K562 (cell line): ENCODE measurements around the gene KCTD6. TPM values are rescaled to one million over a fixed set of nuclear protein-coding genes. Genes with fewer than 3 reads are reported as not detected.
A peak's percentile ranks its signal among the peaks of the same experiment; 100 is the strongest.

ENCODE experiments used
- ATAC-seq: fragments of 200-7000 bp; cut with Tn5 transposase; 3 replicates; pipeline ENCODE4 v1.9.1; 2020; ENCODE audit warnings: moderate library complexity
- BruUV-seq: library from RNA; stranded (reverse); fragments of 400-500 nt; replicated peaks from 2 replicates; lab custom pipeline; 2021; lab: Mats Ljungman, UMichigan
- CTCF ChIA-PET: fragments of 300-600 bp; formaldehyde crosslinking; extraction: SDS; loops from one replicate; lab custom pipeline; 2021; ENCODE audit warnings: low intra/inter-chr PET ratio; lab: Yijun Ruan, JAX
- POLR2A ChIA-PET: fragments of 300-600, 350-650 bp; sonication (Branson Sonifier 250); formaldehyde crosslinking; extraction: SDS; loops from one replicate; lab custom pipeline; 2021; ENCODE audit warnings: antibody characterized with exemption, inconsistent platforms; lab: Yijun Ruan, JAX
- DNase-seq, 4 experiments: peaks; one replicate each; pipeline versions ENCODE4 v3.0.0 to v3.0.0-alpha.2; 2011 to 2018; ENCODE audit warnings: low spot score in 3 of 4, mixed read lengths in 3 of 4; ENCODE audit errors: extremely low read depth in 1 of 4
- FAIRE-seq: peaks from 2 replicates; lab custom pipeline; 2011; peaks lifted over from hg19 to GRCh38; lab: Jason Lieb, UNC
- H2AFZ ChIP-seq: 2 replicates; pipeline ENCODE4 v1.6.0; 2011; ENCODE audit warnings: low read depth, low read length, control low read depth, inconsistent platforms
- H3K27ac ChIP-seq: fragments of 200-600 bp; 3 replicates; pipeline ENCODE4 v1.8.0; 2011; ENCODE audit warnings: low read depth, mild to moderate bottlenecking, control low read depth, inconsistent platforms, low read length, moderate library complexity, mixed read lengths; ENCODE audit errors: extremely low read depth
- H3K27me3 ChIP-seq, 2 experiments: fragments of 300-600 bp in 1 of 2; 2 replicates in 1 of 2; 3 replicates in 1 of 2; pipeline versions ENCODE4 v1.6.0 to v1.8.0; 2011; ENCODE audit warnings: inconsistent platforms in 2 of 2, low read length in 2 of 2, mild to moderate bottlenecking in 1 of 2, mixed read lengths in 1 of 2, moderate library complexity in 1 of 2; ENCODE audit not compliant: control insufficient read depth in 2 of 2, insufficient read depth in 2 of 2
- H3K36me3 ChIP-seq: fragments of 300-600 bp; 3 replicates; pipeline ENCODE4 v1.8.0; 2011; ENCODE audit warnings: mild to moderate bottlenecking, low read length, inconsistent platforms; ENCODE audit not compliant: control insufficient read depth, insufficient read depth
- H3K4me1 ChIP-seq, 2 experiments: fragments of 200-600 bp in 1 of 2; replicated peaks in 1 of 2; 2 replicates in 1 of 2; 3 replicates in 1 of 2; pipeline versions ENCODE4 v1.5.1 to v1.8.0; 2011; ENCODE audit warnings: inconsistent platforms in 2 of 2, low read length in 2 of 2, mild to moderate bottlenecking in 1 of 2, mixed read lengths in 1 of 2, moderate library complexity in 1 of 2; ENCODE audit not compliant: control insufficient read depth in 2 of 2, insufficient read depth in 2 of 2
- H3K4me2 ChIP-seq: 2 replicates; pipeline ENCODE4 v1.6.1; 2011; ENCODE audit warnings: low read length, control low read depth, inconsistent platforms, mixed read lengths; ENCODE audit not compliant: insufficient read depth
- H3K4me3 ChIP-seq: fragments of 200-600 bp; sonication (generic), shearing (Covaris generic); 2 replicates; pipeline ENCODE4 v1.5.1; 2016; ENCODE audit warnings: control low read depth, inconsistent platforms
- H3K79me2 ChIP-seq: fragments of 200-600 bp; 3 replicates; pipeline ENCODE4 v1.8.0; 2011; ENCODE audit warnings: low read length, inconsistent platforms; ENCODE audit not compliant: control insufficient read depth, insufficient read depth
- H3K9ac ChIP-seq, 2 experiments: 2 replicates each; pipeline versions ENCODE4 v1.6.0 to v1.6.1; 2011; ENCODE audit warnings: low read depth in 2 of 2, low read length in 2 of 2, control low read depth in 1 of 2, inconsistent platforms in 1 of 2, mild to moderate bottlenecking in 1 of 2, mixed read lengths in 1 of 2; ENCODE audit not compliant: insufficient read depth in 1 of 2
- H3K9me1 ChIP-seq: one replicate; pipeline ENCODE4 v1.6.0; 2011; ENCODE audit warnings: inconsistent platforms, mild to moderate bottlenecking, low read length, moderate library complexity; ENCODE audit not compliant: control insufficient read depth, insufficient read depth
- H3K9me3 ChIP-seq: replicated peaks from 2 replicates; pipeline ENCODE4 v1.5.1; 2011; ENCODE audit warnings: low read depth, low read length, inconsistent platforms; ENCODE audit not compliant: control insufficient read depth, insufficient read depth
- H4K20me1 ChIP-seq: replicated peaks from 2 replicates; pipeline ENCODE4 v1.6.1; 2011; ENCODE audit warnings: low read length, inconsistent platforms, mixed read lengths; ENCODE audit not compliant: control insufficient read depth, insufficient read depth
- CREB1 ChIP-seq, 2 experiments: sonication (generic) in 1 of 2; formaldehyde crosslinking in 1 of 2; IDR thresholded peaks; 2 replicates each; pipeline versions ENCODE4 v1.6.1 to v1.8.0; 2012 to 2022; ENCODE audit warnings: inconsistent platforms in 1 of 2, mild to moderate bottlenecking in 1 of 2, missing genetic modification reagents in 1 of 2, moderate library complexity in 1 of 2
- GTF2B ChIP-seq: IDR thresholded peaks from 2 replicates; pipeline ENCODE4 v1.6.1; 2011; ENCODE audit not compliant: insufficient read length; ENCODE audit errors: extremely low read depth
- MEIS2 ChIP-seq: fragments of 450-650 bp; IDR thresholded peaks from 2 replicates; pipeline ENCODE4 v1.6.1; 2014; ENCODE audit warnings: mild to moderate bottlenecking; ENCODE audit not compliant: partially characterized antibody
- PBX2 ChIP-seq, 2 experiments: IDR thresholded peaks in 1 of 2; conservative IDR thresholded peaks in 1 of 2; 2 replicates each; pipeline ENCODE4 v1.6.1; 2016; ENCODE audit warnings: low read depth in 2 of 2, mild to moderate bottlenecking in 1 of 2, missing compliant biosample characterization in 1 of 2, missing genetic modification characterization in 1 of 2, moderate library complexity in 1 of 2
- PKNOX1 ChIP-seq: fragments of 450-650 bp; IDR thresholded peaks from 2 replicates; pipeline ENCODE4 v1.6.1; 2016
- WGBS: fragments of 100-300 bp; shearing (Covaris generic); methylation state at CpG from one replicate; pipeline ENCODE4 v1.1.6; 2016; ENCODE audit warnings: low coverage, mixed read lengths; ENCODE audit not compliant: insufficient coverage; ENCODE audit errors: missing lambda C conversion rate; 5-methylcytosine and 5-hydroxymethylcytosine counted together
- in situ Hi-C: fragments of 300-500 bp; cut with MboI; formaldehyde crosslinking; loops from 4 replicates; pipeline ENCODE4 v1.15.0; 2018; ENCODE audit warnings: inconsistent platforms, mixed read lengths
- intact Hi-C: fragments of 100-400 bp; cut with micrococcal nuclease; formaldehyde crosslinking; loops from 2 replicates; pipeline ENCODE4 v1.14.2; 2022
- polyA plus RNA-seq, 8 experiments: library from polyadenylated mRNA; depleted of rRNA in 4 of 8; stranded (reverse) in 5 of 8; unstranded in 3 of 8; fragments of >200 nt; fragmentation: Nextera tagmentation in 2 of 8; fragmentation: Illumina TruSeq in 1 of 8; extraction: Ambion mirVana in 2 of 8; extraction: Trizol in 1 of 8; gene quantifications; 2 replicates each; pipeline versions ENCODE4 v1.2.1 to v1.2.3, GENCODE V29; 2011 to 2014; ENCODE audit warnings: inconsistent platforms in 1 of 8, missing spikeins in 1 of 8
- total RNA-seq, 7 experiments: library from RNA; depleted of rRNA in 6 of 7; stranded (reverse); fragments of >200 nt in 6 of 7; fragmentation: Illumina TruSeq in 2 of 7; extraction: Trizol in 2 of 7; gene quantifications; 2 replicates each; pipeline versions ENCODE4 v1.2.1 to v1.2.3, GENCODE V29; 2011 to 2021; ENCODE audit warnings: low replicate concordance in 1 of 7

Gene KCTD6
- total and polyA plus RNA-seq, 9 of the 15 experiments (the other 6 are each of a cell fraction or from before 2014, with no cell fraction given): 2.1 to 5.9 (median 4.5) TPM

GRCh38 chr3:58539626-58540025, 47.7 kb downstream of the KCTD6 start:
- ATAC-seq (no peak), DNase-seq (no peak), FAIRE-seq (no peak)
- intact Hi-C loops (no loop called here), in situ Hi-C loops (loop anchor here (10.0 kb wide), 1 partner anchor 355 kb away; no protein-coding TSS in a partner anchor)
- no peak for TF ChIP-seq CREB1 (IDR thresholded peaks at IDR 0.05)
- TF ChIP-seq CREB1 (CRISPR knock-in tag; IDR thresholded peaks at IDR 0.05): no peak
- TF ChIP-seq GTF2B: no peak
- TF ChIP-seq MEIS2: peak; percentile 57
- peak; percentile 85 for TF ChIP-seq PKNOX1
- TF ChIP-seq PBX2 (CRISPR knock-in tag; IDR thresholded peaks at IDR 0.05; ENCODE audit: low read depth): no peak
- peak; percentile 73 for TF ChIP-seq PBX2 (tag; conservative IDR thresholded peaks at IDR 0.05; ENCODE audit: low read depth)
- Histone ChIP-seq H3K9me3 (no peaks in the 10 kb centered on the region), H3K4me2 (no peak overlapping the region), H3K9me1 (no peaks in the 10 kb centered on the region), H3K4me1 (peaks cover 0 to 7% of the 10 kb centered on the region in 2 experiments; a peak in 2 of 5 replicates), H2AFZ (no peak overlapping the region), H3K27me3 (no peaks in the 10 kb centered on the region; a peak in 1 of 5 replicates), H3K27ac (no peak overlapping the region), H4K20me1 (no peaks in the 10 kb centered on the region; the same call in 1 of the 2 replicates), H3K9ac (no peak overlapping the region), H3K79me2 (no peaks in the 10 kb centered on the region), H3K36me3 (no peaks in the 10 kb centered on the region), H3K4me3 (no peak overlapping the region)
- ChIA-PET CTCF (no interaction called here), POLR2A (interaction anchor here (0.8 kb wide), 1 partner anchor 45 kb away, joined by 5 read pairs; no protein-coding TSS in a partner anchor)
- WGBS: 3% methylated on average over 7 of the region's 10 CpGs
- no TSS peak for BruUV-seq
